GM10248 (cell line): ENCODE results near the gene GSTO2.

Experiments used
- CTCF ChIA-PET: fragments of 300-600 bp; sonication (Branson Sonifier 250); formaldehyde crosslinking; extraction: SDS; loops from one replicate; lab custom pipeline; 2021; ENCODE audit warnings: antibody characterized with exemption; lab: Yijun Ruan, JAX
- POLR2A ChIA-PET: fragments of 350-650 bp; sonication (Branson Sonifier 250); formaldehyde crosslinking; extraction: SDS; loops from one replicate; lab custom pipeline; 2020; ENCODE audit warnings: antibody characterized with exemption; lab: Yijun Ruan, JAX
- DNase-seq: peaks from one replicate; pipeline ENCODE4 v3.0.0; 2012; ENCODE audit errors: extremely low spot score
- CTCF ChIP-seq: IDR thresholded peaks from 2 replicates; pipeline ENCODE4 v1.5.1; 2012; ENCODE audit warnings: mild to moderate bottlenecking, low read depth; ENCODE audit errors: extremely low read depth, missing control alignments, control extremely low read depth

The GSTO2 gene

GRCh38 chr10:104326991-104327610, 58.1 kb downstream of the GSTO2 start:
- POLR2A ChIA-PET: interaction anchor here (0.6 kb wide), 1 partner anchor 137 kb away, joined by 4 read pairs; no protein-coding TSS in a partner anchor
- TF ChIP-seq CTCF: no peak
- no peak for DNase-seq
- CTCF ChIA-PET: interaction anchor here (2.1 to 7.0 kb wide), 3 partner anchors 11 to 35 kb away, joined by 6 to 38 read pairs (median 13); partner anchors contain the start of gene ITPRIP

DNA sequence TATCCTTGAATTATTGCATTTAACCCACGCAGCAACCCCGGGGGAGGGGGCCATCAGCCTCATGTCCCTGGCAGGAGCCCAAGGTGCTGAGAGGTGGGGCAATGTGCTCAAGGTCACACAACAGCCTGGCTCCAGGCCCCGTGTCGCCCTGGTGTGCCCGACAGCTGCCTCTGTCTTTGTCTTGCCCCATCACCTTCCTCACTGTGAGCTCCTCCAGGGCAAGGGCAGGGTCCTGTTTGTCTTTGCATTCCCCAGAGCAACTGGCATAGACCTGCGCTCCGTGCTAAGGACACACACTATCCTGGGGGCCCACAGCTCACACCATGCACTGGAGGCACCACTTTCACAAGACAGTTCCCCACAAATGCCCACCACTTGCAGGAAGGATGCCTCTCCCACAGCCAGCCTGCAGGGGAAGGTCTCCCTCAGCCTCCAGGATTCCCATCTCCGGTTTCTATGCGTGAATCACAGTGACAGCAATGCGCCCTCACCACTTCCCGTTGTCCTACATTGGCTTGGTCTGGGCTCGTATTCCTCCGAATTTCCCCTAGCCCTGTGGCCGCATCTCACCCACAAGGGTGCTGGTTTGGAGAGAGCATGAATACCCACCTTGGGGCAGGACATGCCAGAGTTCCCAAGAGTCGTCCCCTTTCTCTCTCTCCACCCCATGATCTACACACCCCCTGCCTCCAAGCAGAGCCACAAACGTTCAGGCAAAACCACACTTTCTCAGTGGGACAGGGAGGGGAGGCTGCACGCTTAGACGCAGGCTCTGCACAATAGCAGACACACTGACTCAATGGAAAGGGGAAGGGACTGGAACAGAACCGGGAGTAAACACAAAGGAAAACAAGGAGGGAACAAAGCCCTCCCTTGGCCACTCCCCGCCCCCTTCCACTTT, 59.0 kb downstream of the GSTO2 start:
- TF ChIP-seq CTCF: no peak
- ChIA-PET CTCF (interaction anchor here (2.1 to 3.2 kb wide), 4 partner anchors 10 to 36 kb away, joined by 6 to 15 read pairs (median 14); partner anchors contain the start of gene ITPRIP), POLR2A (interaction anchor here (0.6 kb wide), 1 partner anchor 138 kb away, joined by 4 read pairs; no protein-coding TSS in a partner anchor)
- no peak for DNase-seq

DNA sequence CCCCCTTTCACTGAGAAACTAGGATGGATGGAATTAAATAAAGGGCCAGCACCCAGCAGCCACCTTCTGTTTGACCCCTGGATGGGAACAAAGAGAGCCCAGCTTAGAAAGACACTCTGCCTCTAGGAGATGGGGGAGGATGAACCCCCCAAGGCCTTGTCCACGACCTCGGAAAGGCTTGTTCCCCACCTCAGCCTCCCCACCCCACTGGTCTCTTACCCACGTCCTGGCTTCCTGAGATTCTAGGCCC, 59.6 kb downstream of the GSTO2 start:
- ChIA-PET CTCF (interaction anchor here (2.5 to 2.9 kb wide), 2 partner anchors 23 to 37 kb away, joined by 14 to 15 read pairs; no protein-coding TSS in a partner anchor), POLR2A (no interaction called here)
- DNase-seq: no peak
- no peak for TF ChIP-seq CTCF

DNA sequence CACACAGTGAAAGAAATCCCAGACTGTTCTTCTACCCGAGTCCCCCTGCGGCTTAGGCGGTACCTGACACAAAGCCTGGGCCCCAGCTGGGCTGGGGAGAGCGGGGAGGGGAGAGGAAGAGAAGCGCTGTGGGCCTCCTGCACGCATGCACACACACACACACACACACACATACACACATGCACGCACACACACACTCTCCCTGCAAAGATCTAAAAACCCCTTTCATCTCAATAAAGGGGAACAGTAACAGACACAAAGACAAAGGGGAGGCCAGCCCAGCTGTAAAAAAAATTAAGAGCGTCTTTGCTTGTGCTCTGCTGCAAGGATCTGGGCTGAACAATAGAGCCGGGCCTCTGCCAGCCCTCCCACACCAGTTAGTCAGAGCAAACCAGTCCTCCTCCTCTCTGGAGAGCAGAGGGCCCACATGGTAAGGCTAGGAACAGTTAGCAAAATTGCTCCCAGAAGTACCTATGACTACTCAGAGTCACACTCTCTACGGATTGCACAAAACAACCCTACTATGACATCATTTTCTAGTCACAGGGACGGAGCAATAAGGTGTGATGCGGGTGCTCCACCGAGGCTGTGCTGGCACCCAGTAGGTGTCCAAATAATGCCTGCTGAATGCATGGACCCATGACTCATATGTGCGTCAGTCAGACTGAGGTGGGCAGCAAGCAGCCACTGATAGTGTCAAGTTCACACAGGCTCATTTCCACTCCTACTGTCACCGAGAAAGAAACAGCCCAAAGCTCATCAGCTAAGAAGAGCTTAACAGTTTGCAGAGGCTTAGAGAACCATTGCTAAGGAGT, 60.1 kb downstream of the GSTO2 start:
- DNase-seq: peak; percentile 59
- no peak for TF ChIP-seq CTCF
- ChIA-PET POLR2A (no interaction called here), CTCF (interaction anchor here (0.7 to 2.9 kb wide), 6 partner anchors 20 to 55 kb away, joined by 3 to 15 read pairs (median 5); partner anchors contain the start of gene CFAP58)

GRCh38 chr10:104329735-104330134, 60.8 kb downstream of the GSTO2 start:
- TF ChIP-seq CTCF: no peak
- ChIA-PET CTCF (interaction anchor here (0.7 to 2.9 kb wide), 6 partner anchors 20 to 55 kb away, joined by 3 to 15 read pairs (median 5); partner anchors contain the start of gene CFAP58), POLR2A (no interaction called here)
- no peak for DNase-seq
